Naive thymus-derived CD8-positive, alpha-beta T cell (primary cell): ENCODE data around the gene LAYN. TPM values are rescaled to one million over a fixed set of nuclear protein-coding genes. Genes with fewer than 3 reads are reported as not detected.

Experiments used
- ATAC-seq, 2 donors: fragments of 150-1000 bp; cut with Tn5 transposase in 1 of 2; sonication (Bioruptor Pico), chemical (Tn5 transposase) in 1 of 2; 1 replicate in 1 of 2; 2 replicates in 1 of 2; pipeline ENCODE4 v1.10.0; 2021; ENCODE audit warnings: mild to moderate bottlenecking in 2 of 2, moderate library complexity in 2 of 2
- POLR2A ChIA-PET: fragments of 350-600 bp; sonication (Branson Sonifier 250); formaldehyde crosslinking; loops from one replicate; lab custom pipeline; 2021; ENCODE audit warnings: antibody characterized with exemption; lab: Charles Lee
- DNase-seq, 10 donors: peaks; one replicate each; pipeline versions ENCODE4 v3.0.0 to v3.0.0-alpha.2; 2020 to 2022
- H3K27ac Mint-ChIP-seq, 10 donors: one replicate each; pipeline ENCODE4 v1.8.0; 2020 to 2022; ENCODE audit warnings: mild to moderate bottlenecking in 10 of 10, mixed read lengths in 10 of 10, moderate library complexity in 4 of 10, inconsistent platforms in 1 of 10
- H3K27me3 Mint-ChIP-seq, 5 donors: one replicate each; pipeline ENCODE4 v1.8.0; 2021 to 2022; ENCODE audit warnings: mixed read lengths in 5 of 5
- H3K36me3 Mint-ChIP-seq, 3 donors: one replicate each; pipeline ENCODE4 v1.8.0; 2020 to 2022; ENCODE audit warnings: mixed read lengths in 3 of 3, mild to moderate bottlenecking in 2 of 3, inconsistent platforms in 1 of 3
- H3K4me1 Mint-ChIP-seq, 4 donors: one replicate each; pipeline ENCODE4 v1.8.0; 2021 to 2022; ENCODE audit warnings: mixed read lengths in 4 of 4
- H3K4me3 Mint-ChIP-seq, 10 donors: one replicate each; pipeline ENCODE4 v1.8.0; 2020 to 2022; ENCODE audit warnings: mild to moderate bottlenecking in 10 of 10, mixed read lengths in 10 of 10, moderate library complexity in 6 of 10, inconsistent platforms in 1 of 10
- H3K9me3 Mint-ChIP-seq, 9 donors: one replicate each; pipeline ENCODE4 v1.8.0; 2020 to 2022; ENCODE audit warnings: mixed read lengths in 9 of 9, mild to moderate bottlenecking in 3 of 9, inconsistent platforms in 1 of 9, moderate library complexity in 1 of 9
- polyA plus RNA-seq, 3 donors: library from polyadenylated mRNA; unstranded; fragments of 300-500 nt; fragmentation: Illumina TruSeq; gene quantifications; one replicate each; pipeline ENCODE4 v1.2.3, GENCODE V29; 2021
- total RNA-seq, 8 experiments: library from RNA in 2 of 8; stranded (reverse) in 2 of 8; gene quantifications; one replicate each; pipeline ENCODE4 v1.2.3 and lab custom pipeline; 2021 to 2026

LAYN gene
- total and polyA plus RNA-seq, 5 experiments from 2014 or later = 0.45 to 1.6 (median 1.4) TPM

DNA sequence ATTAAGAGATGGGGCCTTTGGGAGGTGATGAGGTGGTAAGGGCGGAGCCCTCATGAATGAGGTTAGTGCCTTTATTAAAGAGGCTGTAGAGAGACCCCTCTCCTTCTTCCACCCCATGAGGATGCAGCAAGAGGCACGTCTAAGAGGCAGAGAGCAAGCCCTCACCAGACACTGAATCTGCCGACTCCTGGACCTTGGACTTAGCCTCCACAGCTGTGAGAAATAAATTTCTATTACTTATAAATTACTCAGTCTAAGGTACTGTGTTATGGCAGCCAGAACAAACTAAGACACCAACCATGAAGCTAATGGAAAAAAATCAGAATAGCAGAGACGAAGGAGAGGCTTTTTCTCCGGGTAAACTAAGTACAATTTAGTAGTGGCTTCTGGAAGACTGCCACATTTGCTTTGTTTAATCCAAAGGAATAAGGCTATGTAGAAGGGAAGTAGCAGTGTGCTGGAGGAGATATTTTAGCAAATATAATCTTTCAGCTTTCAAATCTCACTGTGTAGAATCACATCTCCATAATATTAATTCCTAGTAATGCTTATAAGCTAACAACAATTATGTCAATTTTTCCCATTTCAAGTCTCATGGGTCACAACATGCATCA, 49.5 kb downstream of the LAYN start:
- Mint-ChIP-seq H3K9me3 (no peaks in the 10 kb centered on the region), H3K4me1 (peaks cover 0 to 4% (median 0%) of the 10 kb centered on the region in 4 donors), H3K36me3 (no peaks in the 10 kb centered on the region), H3K27me3 (peaks cover 0 to 4% (median 0%) of the 10 kb centered on the region in 5 donors), H3K4me3 (no peak overlapping the region), H3K27ac (no peak overlapping the region)
- POLR2A ChIA-PET = interaction anchor here (1.6 kb wide), 1 partner anchor 177 kb away, joined by 4 read pairs; no protein-coding TSS in a partner anchor
- ATAC-seq (no peak), DNase-seq (no peak)

GRCh38 chr11:111591187-111591960, 50.9 kb downstream of the LAYN start:
- peaks cover 0 to 4% (median 0%) of the 10 kb centered on the region in 3 donors for H3K36me3 Mint-ChIP-seq
- H3K4me1 Mint-ChIP-seq = no peaks in the 10 kb centered on the region
- peaks cover 0 to 4% (median 1%) of the 10 kb centered on the region in 5 donors for H3K27me3 Mint-ChIP-seq
- no peak overlapping the region for H3K4me3 Mint-ChIP-seq
- ATAC-seq (peak in 1 of 2 donors; percentile 30), DNase-seq (no peak)
- H3K27ac Mint-ChIP-seq = no peak overlapping the region
- POLR2A ChIA-PET = interaction anchor here (1.6 kb wide), 1 partner anchor 175 kb away, joined by 4 read pairs; no protein-coding TSS in a partner anchor
- H3K9me3 Mint-ChIP-seq = no peaks in the 10 kb centered on the region

DNA sequence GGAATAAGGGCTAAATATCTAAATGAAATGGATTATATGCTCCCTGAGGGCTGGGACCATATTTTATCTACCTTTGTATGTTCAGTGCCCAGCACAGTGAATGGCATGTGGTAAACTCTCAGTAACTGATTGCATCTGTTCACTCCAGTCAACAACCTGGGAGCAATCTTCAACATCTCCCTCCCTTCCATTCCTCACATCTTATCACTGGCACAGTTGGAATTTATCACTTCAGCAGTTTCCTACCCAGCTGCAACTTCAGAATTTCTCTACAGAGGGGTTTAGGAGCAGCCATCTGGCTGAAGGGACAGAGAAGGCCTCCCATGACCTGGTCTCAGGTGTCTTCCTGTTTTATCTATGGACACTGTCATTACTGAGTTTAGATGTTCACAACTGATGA, 52.0 kb downstream of the LAYN start:
- ATAC-seq (no peak), DNase-seq (no peak)
- POLR2A ChIA-PET = no interaction called here
- Mint-ChIP-seq H3K27me3 (peaks cover 0 to 4% (median 1%) of the 10 kb centered on the region in 5 donors), H3K36me3 (peaks cover 0 to 4% (median 0%) of the 10 kb centered on the region in 3 donors), H3K27ac (no peak overlapping the region), H3K4me3 (no peak overlapping the region), H3K9me3 (no peaks in the 10 kb centered on the region), H3K4me1 (no peaks in the 10 kb centered on the region)

DNA sequence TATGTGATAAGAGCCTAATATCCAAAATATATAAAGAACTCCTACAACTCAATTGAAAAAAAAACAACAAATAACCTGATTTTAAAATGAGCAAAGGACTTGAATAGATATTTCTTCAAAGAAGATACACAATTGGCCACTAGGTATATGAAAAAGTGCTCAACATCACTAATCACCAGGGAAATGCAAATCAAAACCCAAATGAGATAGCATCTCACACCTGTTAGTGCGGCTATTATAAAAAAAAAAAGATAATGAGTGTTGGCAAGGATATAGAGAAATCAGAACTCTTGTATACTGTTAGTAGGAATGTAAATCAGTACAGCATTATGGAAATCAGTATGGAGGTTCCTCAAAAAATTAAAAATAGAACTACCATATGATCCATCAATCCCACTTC, 55.8 kb downstream of the LAYN start:
- no peak overlapping the region for H3K4me3 Mint-ChIP-seq
- H3K36me3 Mint-ChIP-seq = peaks cover 0 to 4% (median 0%) of the 10 kb centered on the region in 3 donors
- H3K27me3 Mint-ChIP-seq = peaks cover 0 to 2% (median 1%) of the 10 kb centered on the region in 5 donors
- no peak overlapping the region for H3K27ac Mint-ChIP-seq
- H3K9me3 Mint-ChIP-seq = no peaks in the 10 kb centered on the region
- ATAC-seq (no peak), DNase-seq (no peak)
- no peaks in the 10 kb centered on the region for H3K4me1 Mint-ChIP-seq
- POLR2A ChIA-PET = no interaction called here

DNA sequence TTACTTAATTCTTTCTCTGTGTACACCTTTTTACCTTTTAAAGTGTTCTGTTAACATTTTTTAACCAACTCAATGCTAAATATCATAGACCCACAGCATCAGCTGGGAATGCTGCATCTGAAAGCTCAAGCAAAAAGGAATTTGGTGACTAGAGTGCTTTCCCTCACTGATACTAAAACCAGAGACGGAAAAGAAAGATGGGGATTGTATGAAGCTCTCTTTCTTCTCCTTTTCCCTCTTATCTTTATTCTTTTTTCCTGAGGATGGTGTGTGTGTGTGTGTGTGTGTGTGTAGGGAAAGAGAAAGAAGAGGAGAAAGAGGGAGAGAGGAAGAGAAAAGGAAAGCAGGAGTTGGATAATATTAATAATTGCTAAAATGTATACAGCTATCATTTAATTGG, 57.6 kb downstream of the LAYN start:
- H3K9me3 Mint-ChIP-seq = no peaks in the 10 kb centered on the region
- peaks cover under 1 to 8% (median 5%) of the 10 kb centered on the region in 4 donors for H3K4me1 Mint-ChIP-seq
- H3K27ac Mint-ChIP-seq = peak overlapping the region in 1 of 10 donors; percentile 74
- POLR2A ChIA-PET = interaction anchor here (1.3 kb wide), 1 partner anchor 168 kb away, joined by 3 read pairs; the partner anchor contains the start of gene PPP2R1B
- no peak overlapping the region for H3K4me3 Mint-ChIP-seq
- DNase-seq (no peak), ATAC-seq (no peak)
- H3K27me3 Mint-ChIP-seq = peaks cover 0 to 2% (median 1%) of the 10 kb centered on the region in 5 donors
- H3K36me3 Mint-ChIP-seq = peaks cover 0 to 4% (median 0%) of the 10 kb centered on the region in 3 donors

- H3K27ac Mint-ChIP-seq = no peak overlapping the region
- no peak overlapping the region for H3K4me3 Mint-ChIP-seq
- H3K4me1 Mint-ChIP-seq = peaks cover 5 to 12% (median 9%) of the 10 kb centered on the region in 4 donors
- POLR2A ChIA-PET = interaction anchor here (1.3 kb wide), 1 partner anchor 168 kb away, joined by 3 read pairs; the partner anchor contains the start of gene PPP2R1B
- ATAC-seq (no peak), DNase-seq (no peak)
- no peaks in the 10 kb centered on the region for H3K9me3 Mint-ChIP-seq
- H3K36me3 Mint-ChIP-seq = peaks cover 0 to 4% (median 0%) of the 10 kb centered on the region in 3 donors
- H3K27me3 Mint-ChIP-seq = peaks cover 0 to 2% (median 1%) of the 10 kb centered on the region in 5 donors
Measured at GRCh38 chr11:111598559-111598958, 58.0 kb downstream of the LAYN start.

DNA sequence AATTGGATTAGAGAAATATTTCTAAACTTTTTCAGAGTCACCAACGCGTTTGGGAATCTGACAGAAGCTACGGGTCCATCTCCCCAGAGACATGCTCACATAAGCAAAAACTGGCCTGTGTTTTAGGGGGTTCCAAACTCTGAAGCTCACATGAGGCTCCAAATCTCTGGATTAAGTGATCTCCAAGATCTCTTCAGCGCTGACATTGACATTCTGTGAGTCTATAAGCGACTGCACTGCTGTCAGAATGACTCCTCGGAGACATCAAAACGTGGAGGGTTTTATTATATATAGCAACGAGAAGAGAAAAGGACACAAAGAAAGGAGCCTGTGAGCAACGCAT, 61.1 kb downstream of the LAYN start:
- DNase-seq = no peak
- peak overlapping the region; percentile 65 to 99 (median 96) for H3K27ac Mint-ChIP-seq
- no peaks in the 10 kb centered on the region for H3K36me3 Mint-ChIP-seq
- H3K9me3 Mint-ChIP-seq = no peaks in the 10 kb centered on the region
- H3K27me3 Mint-ChIP-seq = no peaks in the 10 kb centered on the region
- H3K4me1 Mint-ChIP-seq = peaks cover 10 to 27% (median 24%) of the 10 kb centered on the region in 4 donors
- no peak for ATAC-seq
- H3K4me3 Mint-ChIP-seq = peak overlapping the region; percentile 89 to 97 (median 94)
- POLR2A ChIA-PET = interaction anchor here (1.7 kb wide), 1 partner anchor 165 kb away, joined by 4 read pairs; the partner anchor contains the start of gene PPP2R1B

GRCh38 chr11:111601979-111602864, 61.7 kb downstream of the LAYN start, which contains the start of gene SIK2:
Gene SIK2 (plus strand): TSS chr11:111602449. CDS start chr11:111602564, 115 bp downstream.
- POLR2A ChIA-PET = interaction anchor here (0.5 to 1.7 kb wide), 2 partner anchors 164 to 1274 kb away, joined by 4 read pairs; partner anchors contain the start of gene PPP2R1B
- H3K27me3 Mint-ChIP-seq = no peaks in the 10 kb centered on the region
- no peaks in the 10 kb centered on the region for H3K36me3 Mint-ChIP-seq

GRCh38 chr11:111602865-111603610, 62.5 kb downstream of the LAYN start:
- H3K36me3 Mint-ChIP-seq = no peaks in the 10 kb centered on the region
- no peaks in the 10 kb centered on the region for H3K27me3 Mint-ChIP-seq
- DNase-seq = peak in 9 of 10 donors; percentile 15 to 68 (median 37)

More at GRCh38 chr11:111601979-111602864, 61.7 kb downstream of the LAYN start, which contains the start of gene SIK2:
- peak within 1 kb of the TSS; percentile 91 to 99 (median 95) for H3K4me3 Mint-ChIP-seq
- ATAC-seq (peak; percentile 81), DNase-seq (peak; percentile 84 to 94 (median 88))
- peaks cover 10 to 27% (median 24%) of the 10 kb centered on the region in 4 donors for H3K4me1 Mint-ChIP-seq
- H3K9me3 Mint-ChIP-seq = no peaks in the 10 kb centered on the region
- peak within 1 kb of the TSS; percentile 87 to 99 (median 98) for H3K27ac Mint-ChIP-seq

DNA sequence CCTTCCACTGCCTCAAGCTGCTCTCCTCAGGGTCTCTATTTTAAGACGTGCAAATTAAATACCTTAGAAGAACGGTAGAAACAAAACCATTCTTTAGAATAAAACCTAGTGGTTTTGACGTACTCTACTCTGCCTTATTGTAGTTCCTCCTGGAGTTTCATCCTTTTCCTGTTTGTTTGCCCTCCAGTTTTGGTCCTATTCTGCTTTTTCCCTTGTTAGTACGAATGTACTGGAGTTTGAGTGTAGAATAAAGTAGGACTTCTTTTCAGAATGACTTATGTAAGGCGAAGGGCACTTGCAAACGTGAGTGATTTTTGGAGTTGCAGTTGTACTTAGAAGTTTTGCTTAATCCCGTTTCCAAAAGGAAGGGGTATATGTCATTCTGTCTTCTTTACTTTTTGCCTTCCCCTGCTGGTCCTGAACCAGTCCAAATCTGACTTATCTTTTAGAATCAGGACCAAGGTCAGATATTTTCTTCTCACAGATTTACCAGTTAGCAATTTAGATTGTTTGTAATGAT, 63.2 kb downstream of the LAYN start:
- POLR2A ChIA-PET = no interaction called here
- no peaks in the 10 kb centered on the region for H3K9me3 Mint-ChIP-seq
- ATAC-seq = no peak
- H3K4me3 Mint-ChIP-seq = peak overlapping the region; percentile 90 to 99 (median 95)
- H3K36me3 Mint-ChIP-seq = no peaks in the 10 kb centered on the region
- no peak for DNase-seq
- peak overlapping the region; percentile 87 to 99 (median 98) for H3K27ac Mint-ChIP-seq
- no peaks in the 10 kb centered on the region for H3K27me3 Mint-ChIP-seq
- peaks cover 10 to 27% (median 24%) of the 10 kb centered on the region in 4 donors for H3K4me1 Mint-ChIP-seq

More at GRCh38 chr11:111602865-111603610, 62.5 kb downstream of the LAYN start:
- POLR2A ChIA-PET = interaction anchor here (1.7 kb wide), 1 partner anchor 163 kb away, joined by 4 read pairs; the partner anchor contains the start of gene PPP2R1B
- Mint-ChIP-seq H3K27ac (peak overlapping the region; percentile 87 to 99 (median 98)), H3K9me3 (no peaks in the 10 kb centered on the region), H3K4me1 (peaks cover 10 to 27% (median 24%) of the 10 kb centered on the region in 4 donors), H3K4me3 (peak overlapping the region; percentile 91 to 99 (median 95))
- ATAC-seq = peak; percentile 16 to 34
